Measurements from ENCODE around the gene GOLGA5.

Gene GOLGA5

GRCh38 chr14:92888896-92889295 is 94.8 kb downstream of the GOLGA5 start:
- DNase-seq (ENCODE audit: low read depth) = peak; percentile 39
- TF ChIP-seq CTCF (IDR thresholded peaks at IDR 0.05; ENCODE audit: low read depth, low read length) (no peak), POLR2A (IDR thresholded peaks at IDR 0.05; ENCODE audit: extremely low read depth, insufficient read length) (no peak), MYC (IDR thresholded peaks at IDR 0.05; ENCODE audit: low read depth, low read length) (no peak), MAX (IDR thresholded peaks at IDR 0.05; ENCODE audit: low read depth, low read length) (no peak)
- no peak overlapping the region for H3K4me3 ChIP-seq (ENCODE audit: low read depth, low read length)
